LNCaP clone FGC (cell line): ENCODE results near the gene CYP4X1.
A peak's percentile ranks its signal among the peaks of the same experiment; 100 is the strongest.
"Not testable (repeated sequence)": the region's sequence is repeated elsewhere in the genome, so short reads cannot be mapped to it uniquely, and the experiment has no call there.

Experiments used
- DNase-seq: peaks from one replicate; pipeline ENCODE4 v3.0.0-alpha.2; 2011; ENCODE audit warnings: low read depth
- H3K4me3 ChIP-seq: 2 replicates; pipeline ENCODE4 v1.5.1; 2011; ENCODE audit warnings: mild to moderate bottlenecking, low read depth, low read length, control low read depth
- CTCF ChIP-seq: IDR thresholded peaks from 2 replicates; pipeline ENCODE4 v1.5.1; 2012; ENCODE audit warnings: mild to moderate bottlenecking; ENCODE audit not compliant: control insufficient read depth, insufficient read depth; ENCODE audit errors: extremely low read depth

The CYP4X1 gene

GRCh38 chr1:47031059-47031458 lies 7.6 kb downstream of the CYP4X1 start:
- DNase-seq = peak; percentile 89
- H3K4me3 ChIP-seq = no peak overlapping the region
- no peak for TF ChIP-seq CTCF

GRCh38 chr1:47031585-47031984 lies 8.1 kb downstream of the CYP4X1 start:
- no peak overlapping the region for H3K4me3 ChIP-seq
- DNase-seq = no peak
- no peak for TF ChIP-seq CTCF

- no peak for TF ChIP-seq CTCF
- DNase-seq = no peak
- no peak overlapping the region for H3K4me3 ChIP-seq
These were observed 13.3 kb downstream of the CYP4X1 start for GRCh38 chr1:47036764-47037163.

- DNase-seq = peak; percentile 90
- TF ChIP-seq CTCF = no peak
- H3K4me3 ChIP-seq = no peak overlapping the region
These were observed 35.9 kb downstream of the CYP4X1 start for GRCh38 chr1:47059376-47059775.

DNA sequence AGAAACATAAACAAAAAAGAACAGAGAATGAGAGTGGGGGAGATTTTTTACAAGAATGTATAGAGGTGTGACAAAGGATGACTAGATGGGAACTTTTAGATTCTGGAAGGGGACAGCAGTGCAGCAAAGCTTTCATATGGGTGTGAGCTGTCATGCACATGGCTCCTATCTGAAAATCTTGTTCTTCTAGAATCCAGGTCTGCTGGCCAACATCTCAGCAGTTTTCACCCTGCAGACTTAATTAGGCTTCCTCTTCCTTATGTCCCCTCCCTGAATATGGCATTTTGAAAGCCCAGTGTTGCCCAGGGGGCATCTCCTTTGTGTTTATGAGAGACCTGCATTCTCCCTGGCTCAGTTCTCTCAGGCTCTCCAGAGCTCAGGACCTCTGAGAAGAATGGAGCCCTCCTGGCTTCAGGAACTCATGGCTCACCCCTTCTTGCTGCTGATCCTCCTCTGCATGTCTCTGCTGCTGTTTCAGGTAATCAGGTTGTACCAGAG lies 43.7 kb downstream of the CYP4X1 start, which contains the start of gene CYP4Z1:
Gene CYP4Z1 (plus strand): TSS at position 135 of the 498 bp plus-strand sequence. CDS start 260 bp downstream, at position 395.
- no peak within 1 kb of the TSS for H3K4me3 ChIP-seq
- no peak for DNase-seq
- TF ChIP-seq CTCF = no peak

DNA sequence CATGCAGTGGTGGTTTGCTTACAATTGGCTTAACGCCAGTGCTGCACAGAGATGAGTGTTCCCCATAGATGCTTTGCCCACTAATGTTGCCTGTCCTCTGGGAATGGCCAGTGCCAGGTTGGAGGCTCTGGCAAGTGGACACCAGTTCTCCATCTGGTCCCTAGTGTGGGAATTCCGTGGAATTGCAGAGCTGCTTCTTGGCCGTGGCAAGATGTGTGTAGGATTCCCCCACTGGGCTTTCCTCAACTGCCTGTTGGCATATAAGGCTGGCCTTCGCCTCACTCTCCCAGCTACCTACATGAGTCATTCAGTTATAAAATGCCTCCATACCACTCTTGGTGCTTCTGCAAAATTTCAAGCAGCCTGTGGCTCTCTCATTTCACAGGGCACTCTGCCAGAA lies 45.6 kb downstream of the CYP4X1 start:
- H3K4me3 ChIP-seq, DNase-seq: not testable (repeated sequence)

GRCh38 chr1:47069509-47069908 lies 46.0 kb downstream of the CYP4X1 start:
- not testable (repeated sequence) for H3K4me3 ChIP-seq, DNase-seq

- not testable (repeated sequence) for H3K4me3 ChIP-seq, DNase-seq
- peak; percentile 57 for TF ChIP-seq CTCF
These were observed 65.9 kb downstream of the CYP4X1 start for GRCh38 chr1:47089356-47089755.
